ENCODE measurements around the gene KIF13A.
"Not testable (repeated sequence)": the region's sequence is repeated elsewhere in the genome, so short reads cannot be mapped to it uniquely, and the experiment has no call there.

Gene KIF13A

GRCh38 chr6:17894905-17895304, 92.5 kb downstream of the KIF13A start:
- no peak for DNase-seq

- DNase-seq = no peak
These were observed 93.2 kb downstream of the KIF13A start for GRCh38 chr6:17894191-17894590.

GRCh38 chr6:17892097-17892686, 95.2 kb downstream of the KIF13A start:
- no peak for DNase-seq

- no peak for DNase-seq
These were observed 97.1 kb downstream of the KIF13A start for GRCh38 chr6:17890309-17890708.

DNA sequence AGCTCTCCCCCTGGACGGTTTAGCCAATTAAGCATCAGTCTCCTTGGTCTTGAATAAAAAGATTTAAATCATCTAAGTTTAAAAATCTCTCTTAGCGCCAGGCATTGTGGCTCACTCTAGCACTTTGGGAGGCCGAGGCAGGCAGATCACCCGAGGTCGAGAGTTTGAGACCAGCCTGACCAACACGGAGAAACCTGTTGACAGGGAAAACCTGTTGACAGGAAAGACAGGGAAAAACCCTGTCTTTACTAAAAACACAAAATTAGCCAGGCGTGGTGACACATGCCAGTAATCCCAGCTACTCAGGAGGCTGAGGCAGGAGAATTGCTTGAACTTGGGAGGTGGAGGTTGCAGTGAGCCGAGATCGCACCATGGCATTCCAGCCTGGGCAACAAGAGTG, 97.7 kb downstream of the KIF13A start:
- not testable (repeated sequence) for DNase-seq

- no peak for DNase-seq
These were observed 100.5 kb downstream of the KIF13A start for GRCh38 chr6:17886891-17887290.

DNA sequence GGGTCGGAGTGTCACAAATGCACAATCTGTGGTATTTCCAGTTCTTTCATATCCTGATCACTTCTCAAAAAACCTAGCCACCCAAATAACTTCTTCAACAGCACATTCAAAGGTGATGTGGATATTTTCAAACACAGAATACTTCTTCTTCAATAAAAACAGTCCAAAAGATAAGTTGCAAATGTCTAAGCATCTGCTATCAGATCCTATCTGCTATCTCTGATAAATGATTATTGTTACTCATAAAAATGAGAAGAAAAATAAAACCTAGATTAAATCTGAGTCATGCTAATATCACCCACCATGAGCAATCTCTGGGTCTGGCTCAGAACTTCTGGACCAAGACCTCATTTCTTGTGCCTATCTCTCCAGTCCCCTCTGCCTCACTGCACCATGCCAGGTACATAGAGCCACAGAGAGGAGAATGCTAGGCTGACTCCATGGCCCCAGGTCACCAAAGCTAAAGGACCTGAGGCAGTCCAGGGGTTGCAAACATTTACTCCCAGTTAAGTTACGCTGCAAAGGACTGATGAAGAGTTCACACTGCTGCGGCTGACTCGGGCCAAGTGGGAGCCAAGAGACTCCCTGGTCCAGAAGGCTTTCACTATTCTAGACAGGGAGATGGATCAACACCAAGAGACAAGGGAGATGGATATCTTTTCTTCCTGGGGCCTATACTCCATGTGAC, 101.4 kb downstream of the KIF13A start:
- DNase-seq = no peak

- no peak for DNase-seq
These were observed 102.6 kb downstream of the KIF13A start for GRCh38 chr6:17884498-17885478.

DNA sequence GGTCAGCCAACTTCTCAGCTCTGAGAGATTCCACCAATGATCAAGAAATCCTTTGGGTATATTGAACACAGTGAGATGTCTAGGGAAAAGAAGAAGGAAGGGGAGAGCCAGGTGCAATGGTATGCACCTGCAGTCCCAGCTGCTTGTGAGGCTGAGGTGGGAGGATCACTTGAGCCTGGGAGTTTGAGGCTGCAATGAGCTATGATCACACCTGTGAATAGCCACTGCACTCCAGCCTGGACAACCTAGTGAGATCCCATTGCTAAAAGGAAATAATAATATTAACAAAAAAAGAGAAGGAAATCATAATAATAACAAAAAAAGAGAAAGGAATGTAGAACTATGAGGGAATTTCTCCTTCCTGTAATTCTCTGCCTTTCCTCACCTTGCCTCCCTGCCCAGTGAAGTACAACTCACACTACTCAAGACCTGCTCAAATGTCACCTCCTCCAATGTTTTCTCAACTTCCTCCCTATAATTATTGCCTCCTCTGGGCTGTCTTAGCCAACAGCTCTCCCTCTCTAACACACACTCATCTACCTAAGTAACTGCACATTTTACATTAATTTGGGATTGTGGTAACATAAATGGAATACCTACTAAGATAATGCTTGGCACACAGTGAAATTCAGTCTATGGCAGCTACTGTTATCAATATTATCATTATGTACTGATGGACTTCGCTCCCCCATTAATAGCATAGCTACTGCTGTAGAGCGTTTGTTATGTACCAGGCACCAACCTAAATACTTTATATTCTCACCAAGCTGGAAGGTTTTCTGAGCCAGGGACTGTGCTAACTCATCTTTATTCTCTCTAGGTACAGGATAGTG, 103.6 kb downstream of the KIF13A start:
- DNase-seq = no peak

DNA sequence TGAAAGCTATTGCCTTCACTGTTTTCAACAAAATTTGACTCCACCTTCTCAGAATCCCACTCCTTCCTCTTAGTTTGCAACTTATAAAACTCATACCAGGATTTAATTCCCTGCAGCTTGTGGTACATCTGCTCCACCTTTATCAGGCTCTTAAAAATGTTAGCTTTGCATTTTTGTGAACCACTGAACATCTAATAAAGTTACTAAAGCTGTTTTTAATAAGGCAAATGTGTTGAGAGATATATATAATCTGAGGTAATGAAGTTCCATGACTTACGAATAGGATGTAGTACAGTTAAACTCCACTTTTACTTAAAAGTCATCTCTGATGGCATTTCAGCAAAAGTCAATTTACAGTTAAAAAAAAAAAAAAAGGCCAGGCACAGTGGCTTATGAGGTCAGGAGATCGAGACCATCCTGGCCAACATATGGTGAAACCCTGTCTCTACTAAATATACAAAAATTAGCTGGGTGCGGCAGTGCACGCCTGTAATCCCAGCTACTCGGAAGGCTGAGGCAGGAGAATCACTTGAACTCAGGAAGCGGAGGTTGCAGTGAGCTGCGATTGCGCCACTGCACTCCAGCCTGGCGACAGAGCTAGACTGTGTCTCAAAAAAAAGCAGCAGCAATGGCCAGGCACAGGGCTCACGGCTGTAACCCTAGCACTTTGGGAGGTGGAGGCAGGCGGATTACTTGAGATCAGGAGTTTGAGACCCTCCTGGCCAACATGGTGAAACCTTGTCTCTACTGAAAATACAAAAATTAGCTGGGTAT, 106.2 kb downstream of the KIF13A start:
- DNase-seq = no peak

GRCh38 chr6:17879184-17879583, 108.3 kb downstream of the KIF13A start:
- DNase-seq = no peak

- DNase-seq = no peak
These were observed 108.7 kb downstream of the KIF13A start for GRCh38 chr6:17878734-17879133.

- no peak for DNase-seq
These were observed 109.5 kb downstream of the KIF13A start for GRCh38 chr6:17877895-17878440.

DNA sequence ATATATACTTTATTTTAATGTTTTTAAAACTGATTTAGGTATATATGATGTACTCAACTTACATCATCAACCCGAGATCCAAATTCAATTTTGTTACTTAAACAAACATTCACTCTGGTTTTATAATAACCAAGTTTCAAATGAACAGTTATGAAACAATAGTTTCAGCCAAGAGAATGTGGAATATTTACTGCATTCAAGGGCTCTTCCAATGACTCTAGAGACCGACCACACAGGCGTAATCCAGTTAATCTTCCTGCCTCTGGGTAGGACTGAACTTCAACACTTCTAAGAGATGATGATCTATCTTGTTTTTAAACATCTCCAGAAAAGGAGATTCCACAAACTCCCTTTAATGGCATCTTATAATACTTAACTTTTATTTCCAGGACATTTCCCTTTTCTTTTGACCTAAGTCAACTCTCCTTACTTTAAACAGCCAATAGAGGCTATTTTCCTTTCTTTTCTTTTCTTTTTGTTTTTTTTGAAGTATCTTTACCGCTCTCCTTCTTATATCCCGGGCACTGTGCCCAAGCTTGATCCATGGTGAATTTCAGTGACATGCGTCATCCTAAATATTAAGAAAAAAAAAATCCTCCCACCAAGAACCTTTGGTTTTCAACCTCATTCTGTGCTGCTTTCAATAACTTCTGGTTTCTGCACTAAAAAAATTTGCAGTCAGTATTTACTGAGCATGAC, 110.1 kb downstream of the KIF13A start:
- peak; percentile 29 for DNase-seq

- DNase-seq = no peak
These were observed 112.7 kb downstream of the KIF13A start for GRCh38 chr6:17874753-17875152.

DNA sequence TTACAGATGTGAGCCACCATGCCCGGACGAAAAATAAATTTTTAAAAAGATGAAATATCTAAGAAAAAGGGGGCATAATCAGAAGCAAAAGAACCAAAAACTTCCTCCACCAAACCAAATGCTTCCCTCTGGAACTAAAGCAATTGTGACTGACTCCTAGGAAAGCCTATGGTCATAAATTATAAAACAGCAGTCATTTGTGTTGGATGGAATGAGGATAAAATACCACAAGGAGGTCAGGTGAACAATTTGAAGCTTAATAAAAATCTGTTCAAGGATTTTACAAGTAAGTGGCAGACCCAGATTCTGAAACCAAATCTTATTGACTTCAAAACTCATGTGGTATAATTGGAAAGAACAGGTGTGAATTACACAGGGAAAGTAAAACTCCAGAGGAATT, 114.5 kb downstream of the KIF13A start:
- no peak for DNase-seq

GRCh38 chr6:17871836-17872235, 115.6 kb downstream of the KIF13A start:
- no peak for DNase-seq

DNA sequence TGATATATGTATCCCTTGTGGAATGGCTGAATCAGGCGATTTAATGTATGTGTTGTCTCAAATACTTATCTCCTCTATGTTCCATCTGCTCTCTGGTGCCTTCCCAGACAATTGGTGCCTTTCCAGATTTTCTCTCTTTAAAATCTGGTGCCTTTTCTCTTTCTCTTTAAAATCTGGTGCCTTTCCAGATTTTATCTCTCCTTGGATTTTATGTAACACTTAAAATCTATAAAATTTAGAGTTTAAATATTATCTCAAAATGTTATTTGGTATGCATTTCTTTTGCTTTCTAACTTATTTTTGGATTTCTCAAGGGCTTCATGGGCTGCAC, 116.3 kb downstream of the KIF13A start:
- no peak for DNase-seq

DNA sequence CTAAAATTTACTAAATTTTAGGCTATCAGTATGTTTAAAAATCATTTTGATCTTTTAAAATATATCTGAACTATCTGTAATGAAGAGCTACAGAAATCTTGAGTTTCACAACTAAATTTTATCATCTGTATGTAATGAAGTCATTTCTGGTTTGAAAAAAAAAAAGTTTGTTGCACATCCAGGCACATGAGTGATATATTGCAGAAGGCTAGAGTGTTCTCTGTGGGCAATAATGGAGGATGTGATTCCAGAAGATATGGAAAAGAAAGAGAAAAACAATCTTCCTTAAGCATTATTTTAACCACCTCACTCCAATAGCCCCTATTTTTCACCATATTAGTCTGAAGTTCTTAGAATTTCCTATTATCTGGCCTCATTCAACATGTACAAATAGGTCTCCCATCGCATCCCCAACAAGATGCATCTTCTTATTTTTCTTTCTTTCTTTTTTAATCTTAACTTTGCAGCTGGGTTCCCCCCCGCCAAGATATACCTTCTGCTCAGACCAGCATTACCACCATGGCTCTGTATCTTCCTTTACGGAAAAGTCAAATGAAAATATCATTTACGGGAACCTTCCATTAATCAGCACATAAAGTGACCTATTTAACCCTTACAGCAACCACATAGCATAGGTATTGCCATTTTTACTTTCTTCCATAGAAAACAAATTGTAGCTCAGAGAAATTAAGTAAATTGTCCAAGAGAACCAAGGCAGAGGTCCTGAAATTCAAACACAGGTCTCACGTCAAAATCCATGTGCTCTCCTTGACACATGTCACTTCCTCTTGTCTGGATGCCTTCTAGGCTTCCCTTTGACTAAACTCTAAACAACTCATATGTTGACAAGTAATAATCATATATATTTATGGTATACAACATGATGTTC, 116.9 kb downstream of the KIF13A start:
- DNase-seq = no peak

GRCh38 chr6:17869753-17870050, 117.7 kb downstream of the KIF13A start:
- no peak for DNase-seq

Data from T1000 (cell line).